ENCODE data around the gene ELMO1. TPM values are rescaled to one million over a fixed set of nuclear protein-coding genes. Genes with fewer than 3 reads are reported as not detected.

Gene ELMO1
- total RNA-seq, 1 donor from 2014 or later = 29.4 TPM

- Mint-ChIP-seq H3K27ac (no peak overlapping the region), H3K27me3 (peaks cover 4% of the 10 kb centered on the region), H3K36me3 (peaks cover 4% of the 10 kb centered on the region), H3K9me3 (peaks cover 17% of the 10 kb centered on the region), H3K4me3 (no peak overlapping the region), H3K4me1 (ENCODE audit: unreplicated experiment) (no peaks in the 10 kb centered on the region)
- TF ChIP-seq CTCF (conservative IDR thresholded peaks at IDR 0.05) = no peak
- DNase-seq (ENCODE audit: extremely low spot score, unreplicated experiment) = no peak
Observed at GRCh38 chr7:37483627-37484026, 35.0 kb upstream of the ELMO1 start.

- Mint-ChIP-seq H3K36me3 (no peaks in the 10 kb centered on the region), H3K4me1 (ENCODE audit: unreplicated experiment) (no peaks in the 10 kb centered on the region), H3K27ac (no peak overlapping the region), H3K27me3 (peaks cover 4% of the 10 kb centered on the region), H3K9me3 (peaks cover 13% of the 10 kb centered on the region), H3K4me3 (no peak overlapping the region)
- no peak for TF ChIP-seq CTCF (conservative IDR thresholded peaks at IDR 0.05)
- no peak for DNase-seq (ENCODE audit: extremely low spot score, unreplicated experiment)
Observed at GRCh38 chr7:37482953-37483352, 34.3 kb upstream of the ELMO1 start.

GRCh38 chr7:37482505-37482904 is 33.8 kb upstream of the ELMO1 start:
- no peak overlapping the region for H3K4me3 Mint-ChIP-seq

GRCh38 chr7:37481722-37482288 is 33.1 kb upstream of the ELMO1 start:
- H3K4me1 Mint-ChIP-seq (ENCODE audit: unreplicated experiment) = peaks cover 2% of the 10 kb centered on the region
- H3K36me3 Mint-ChIP-seq = no peaks in the 10 kb centered on the region
- H3K4me3 Mint-ChIP-seq = no peak overlapping the region

More at GRCh38 chr7:37482505-37482904, 33.8 kb upstream of the ELMO1 start:
- H3K36me3 Mint-ChIP-seq = no peaks in the 10 kb centered on the region
- H3K4me1 Mint-ChIP-seq (ENCODE audit: unreplicated experiment) = no peaks in the 10 kb centered on the region
- TF ChIP-seq CTCF (conservative IDR thresholded peaks at IDR 0.05) = no peak
- peaks cover 13% of the 10 kb centered on the region for H3K9me3 Mint-ChIP-seq
- no peak overlapping the region for H3K27ac Mint-ChIP-seq
- no peak for DNase-seq (ENCODE audit: extremely low spot score, unreplicated experiment)
- H3K27me3 Mint-ChIP-seq = peaks cover 4% of the 10 kb centered on the region

GRCh38 chr7:37481154-37481553 is 32.5 kb upstream of the ELMO1 start:
- DNase-seq (ENCODE audit: extremely low spot score, unreplicated experiment) = no peak
- H3K9me3 Mint-ChIP-seq = peaks cover 10% of the 10 kb centered on the region
- TF ChIP-seq CTCF (conservative IDR thresholded peaks at IDR 0.05) = no peak
- peaks cover 6% of the 10 kb centered on the region for H3K4me1 Mint-ChIP-seq (ENCODE audit: unreplicated experiment)
- H3K27me3 Mint-ChIP-seq = peaks cover 4% of the 10 kb centered on the region
- H3K27ac Mint-ChIP-seq = no peak overlapping the region
- no peak overlapping the region for H3K4me3 Mint-ChIP-seq
- H3K36me3 Mint-ChIP-seq = no peaks in the 10 kb centered on the region

More at GRCh38 chr7:37481722-37482288, 33.1 kb upstream of the ELMO1 start:
- no peak for TF ChIP-seq CTCF (conservative IDR thresholded peaks at IDR 0.05)
- peaks cover 13% of the 10 kb centered on the region for H3K9me3 Mint-ChIP-seq
- no peak overlapping the region for H3K27ac Mint-ChIP-seq
- peaks cover 4% of the 10 kb centered on the region for H3K27me3 Mint-ChIP-seq
- no peak for DNase-seq (ENCODE audit: extremely low spot score, unreplicated experiment)

Measured in type B pancreatic cell (in vitro differentiated cells).